HEK293T (cell line): Measurements from ENCODE around the gene ITGB3.

Source experiments
- ARNT ChIP-seq: fragments of 450-650 bp; IDR thresholded peaks from 2 replicates; pipeline ENCODE4 v1.6.1; 2017; ENCODE audit warnings: mild to moderate bottlenecking
- ELF4 ChIP-seq: fragments of 450-650 bp; IDR thresholded peaks from 2 replicates; pipeline ENCODE4 v1.6.1; 2017; ENCODE audit warnings: antibody characterized with exemption
- FOXK2 ChIP-seq: fragments of 450-650 bp; IDR thresholded peaks from 2 replicates; pipeline ENCODE4 v1.6.1; 2016; ENCODE audit warnings: mild to moderate bottlenecking
- FOXM1 ChIP-seq: fragments of 450-650 bp; IDR thresholded peaks from 2 replicates; pipeline ENCODE4 v1.6.1; 2017; ENCODE audit warnings: mild to moderate bottlenecking, borderline replicate concordance
- HDGF ChIP-seq: fragments of 450-650 bp; IDR thresholded peaks from 2 replicates; pipeline ENCODE4 v1.6.1; 2017; ENCODE audit warnings: antibody characterized with exemption, borderline replicate concordance
- LEF1 ChIP-seq: fragments of 450-650 bp; IDR thresholded peaks from 2 replicates; pipeline ENCODE4 v1.6.1; 2017; ENCODE audit warnings: mild to moderate bottlenecking, borderline replicate concordance
- NFRKB ChIP-seq: fragments of 450-650 bp; IDR thresholded peaks from 2 replicates; pipeline ENCODE4 v1.6.1; 2016; ENCODE audit warnings: mild to moderate bottlenecking, moderate library complexity
- SP1 ChIP-seq: fragments of 450-650 bp; IDR thresholded peaks from 2 replicates; pipeline ENCODE4 v1.6.1; 2017
- SUZ12 ChIP-seq: fragments of 450-650 bp; IDR thresholded peaks from 2 replicates; pipeline ENCODE4 v1.6.1; 2016; ENCODE audit warnings: mild to moderate bottlenecking
- TARDBP ChIP-seq: fragments of 450-650 bp; IDR thresholded peaks from 2 replicates; pipeline ENCODE4 v1.6.1; 2016
- TF ChIP-seq, protein P1 (sequence below): fragments of 450-650 bp; IDR thresholded peaks from 2 replicates; pipeline ENCODE4 v1.6.1; 2016

DNA sequence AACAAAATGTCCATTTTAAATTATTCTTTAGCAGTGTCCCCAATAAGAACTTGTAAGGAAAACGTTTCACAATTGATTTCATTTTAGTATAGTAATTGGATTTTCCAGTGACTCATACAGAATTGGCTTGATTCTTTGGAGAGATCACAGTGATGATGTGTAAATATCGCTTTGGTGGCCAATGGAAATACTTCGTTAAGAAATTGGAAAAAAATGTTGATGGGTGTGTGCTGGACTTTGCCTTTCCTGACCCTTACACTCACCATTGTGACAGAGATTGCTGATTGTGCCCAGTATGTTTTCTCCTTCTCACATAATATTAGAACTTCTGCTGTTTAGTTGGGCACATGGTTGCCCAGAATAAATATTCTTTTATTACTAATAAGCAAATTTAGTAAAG lies 62.7 kb downstream of the ITGB3 start:
- TF ChIP-seq SP1 (no peak), ARNT (no peak), SUZ12 (no peak), TARDBP (no peak), ELF4 (no peak), FOXK2 (no peak), HDGF (no peak), NFRKB (no peak), FOXM1 (no peak), LEF1 (no peak)
- TF ChIP-seq, protein P1, sequence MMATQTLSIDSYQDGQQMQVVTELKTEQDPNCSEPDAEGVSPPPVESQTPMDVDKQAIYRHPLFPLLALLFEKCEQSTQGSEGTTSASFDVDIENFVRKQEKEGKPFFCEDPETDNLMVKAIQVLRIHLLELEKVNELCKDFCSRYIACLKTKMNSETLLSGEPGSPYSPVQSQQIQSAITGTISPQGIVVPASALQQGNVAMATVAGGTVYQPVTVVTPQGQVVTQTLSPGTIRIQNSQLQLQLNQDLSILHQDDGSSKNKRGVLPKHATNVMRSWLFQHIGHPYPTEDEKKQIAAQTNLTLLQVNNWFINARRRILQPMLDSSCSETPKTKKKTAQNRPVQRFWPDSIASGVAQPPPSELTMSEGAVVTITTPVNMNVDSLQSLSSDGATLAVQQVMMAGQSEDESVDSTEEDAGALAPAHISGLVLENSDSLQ = no peak
